Testis (tissue), 3 donors: ENCODE results near the gene IGFL1. TPM values are rescaled to one million over a fixed set of nuclear protein-coding genes. Genes with fewer than 3 reads are reported as not detected.

ENCODE experiments used
- DNase-seq: peaks from one replicate; pipeline ENCODE4 v3.0.0-alpha.2; 2019
- H3K27ac ChIP-seq, 2 donors: fragments of 200-600 bp; sonication (generic); one replicate each; pipeline ENCODE4 v1.5.1; 2019
- H3K27me3 ChIP-seq: fragments of 200-600 bp; sonication (generic); one replicate; pipeline ENCODE4 v1.5.1; 2019
- H3K36me3 ChIP-seq: fragments of 200-600 bp; sonication (generic); one replicate; pipeline ENCODE4 v1.5.1; 2017; ENCODE audit warnings: low read depth; ENCODE audit errors: missing control alignments
- H3K4me1 ChIP-seq: fragments of 200-600 bp; sonication (generic); one replicate; pipeline ENCODE4 v1.5.1; 2019
- H3K4me3 ChIP-seq, 2 donors: fragments of 200-600 bp; sonication (generic); one replicate each; pipeline ENCODE4 v1.5.1; 2017 to 2019
- H3K9me3 ChIP-seq: fragments of 200-600 bp; sonication (generic); one replicate; pipeline ENCODE4 v1.5.1; 2017
- CTCF ChIP-seq, 3 experiments: fragments of 450-650 bp in 2 of 3; fragments of 200-600 bp in 1 of 3; sonication (generic) in 1 of 3; IDR thresholded peaks; one replicate each; pipeline ENCODE4 v1.5.1; 2016 to 2019; ENCODE audit warnings: antibody characterized with exemption in 3 of 3, mild to moderate bottlenecking in 2 of 3, moderate library complexity in 1 of 3
- POLR2A ChIP-seq: fragments of 450-650 bp; IDR thresholded peaks from one replicate; pipeline ENCODE4 v1.6.1; 2017; ENCODE audit warnings: antibody characterized with exemption, mild to moderate bottlenecking, moderate library complexity
- WGBS, 2 donors: methylation state at CpG; one replicate each; pipeline ENCODE4 v1.1.5; 2018; 5-methylcytosine and 5-hydroxymethylcytosine counted together
- intact Hi-C: fragments of 100-400 bp; cut with DNase I; formaldehyde crosslinking; loops from one replicate; pipeline ENCODE4 v1.15.1; 2023; ENCODE audit warnings: low total_unique reads
- polyA plus RNA-seq: library from polyadenylated mRNA; stranded (reverse); fragments of 350-450 nt; fragmentation: Illumina TruSeq; extraction: RNeasy Lipid Tissue Mini Kit (QIAGEN cat#74804); gene quantifications from one replicate; pipeline ENCODE4 v1.2.3, GENCODE V29; 2014; ENCODE audit warnings: low read depth, low replicate concordance; ENCODE audit not compliant: insufficient read depth
- total RNA-seq, 2 donors: library from RNA; depleted of rRNA; stranded (reverse); fragments of >200 nt; gene quantifications; one replicate each; pipeline ENCODE4 v1.2.3, GENCODE V29; 2016

Gene IGFL1
- total and polyA plus RNA-seq, 3 donors from 2014 or later = 3.2 TPM; not detected in 2

- no peak overlapping the region for H3K27ac ChIP-seq
Measured at GRCh38 chr19:46202426-46202825, 27.1 kb upstream of the IGFL1 start.

GRCh38 chr19:46202872-46203860 is 26.4 kb upstream of the IGFL1 start:
- 88 to 91% methylated on average over 8 of the region's 8 CpGs for WGBS, 2 donors
- TF ChIP-seq CTCF (IDR thresholded peaks at IDR 0.05) (no peak), POLR2A (no peak)
- no peaks in the 10 kb centered on the region for H3K4me1 ChIP-seq
- no peaks in the 10 kb centered on the region for H3K36me3 ChIP-seq
- H3K4me3 ChIP-seq = no peak overlapping the region
- H3K27ac ChIP-seq = no peak overlapping the region
- DNase-seq = no peak
- no peaks in the 10 kb centered on the region for H3K9me3 ChIP-seq
- H3K27me3 ChIP-seq = no peaks in the 10 kb centered on the region
- intact Hi-C loops = no loop called here

More at GRCh38 chr19:46202426-46202825, 27.1 kb upstream of the IGFL1 start:
- no peak for DNase-seq
- WGBS, 2 donors = 60 to 67% methylated on average over 4 of the region's 4 CpGs
- Histone ChIP-seq H3K27me3 (no peaks in the 10 kb centered on the region), H3K36me3 (no peaks in the 10 kb centered on the region), H3K4me3 (no peak overlapping the region), H3K9me3 (no peaks in the 10 kb centered on the region), H3K4me1 (no peaks in the 10 kb centered on the region)
- TF ChIP-seq POLR2A (no peak), CTCF (IDR thresholded peaks at IDR 0.05) (no peak)
- intact Hi-C loops = no loop called here

GRCh38 chr19:46204008-46204407 is 25.5 kb upstream of the IGFL1 start:
- intact Hi-C loops = no loop called here
- Histone ChIP-seq H3K27ac (no peak overlapping the region), H3K36me3 (no peaks in the 10 kb centered on the region), H3K4me1 (no peaks in the 10 kb centered on the region), H3K9me3 (no peaks in the 10 kb centered on the region), H3K27me3 (no peaks in the 10 kb centered on the region), H3K4me3 (no peak overlapping the region)
- no peak for TF ChIP-seq CTCF (IDR thresholded peaks at IDR 0.05)
- TF ChIP-seq POLR2A = no peak
- 85 to 90% methylated on average over 5 of the region's 5 CpGs for WGBS, 2 donors
- DNase-seq = no peak

- no peaks in the 10 kb centered on the region for H3K36me3 ChIP-seq
- no peak for DNase-seq
- no peak for TF ChIP-seq CTCF (IDR thresholded peaks at IDR 0.05)
- no peak for TF ChIP-seq POLR2A
- no peak overlapping the region for H3K4me3 ChIP-seq
- no peak overlapping the region for H3K27ac ChIP-seq
- no peaks in the 10 kb centered on the region for H3K4me1 ChIP-seq
- intact Hi-C loops = no loop called here
- 70 to 76% methylated on average over 6 of the region's 6 CpGs for WGBS, 2 donors
- no peaks in the 10 kb centered on the region for H3K27me3 ChIP-seq
- no peaks in the 10 kb centered on the region for H3K9me3 ChIP-seq
Measured at GRCh38 chr19:46205183-46205984, 24.2 kb upstream of the IGFL1 start.
